Endothelial cell of umbilical vein (primary cell): ENCODE data around the gene CCDC15. TPM values are rescaled to one million over a fixed set of nuclear protein-coding genes. Genes with fewer than 3 reads are reported as not detected.

Experiments
- BruUV-seq: library from RNA; stranded (reverse); fragments of 400-500 nt; replicated peaks from 2 replicates; lab custom pipeline; 2021; lab: Mats Ljungman, UMichigan
- CTCF ChIA-PET: fragments of 300-600, 350-600 bp; sonication (Branson Sonifier 250); formaldehyde crosslinking; loops from one replicate; lab custom pipeline; 2021; ENCODE audit warnings: antibody characterized with exemption, inconsistent platforms; lab: Charles Lee
- POLR2A ChIA-PET: fragments of 300-600, 350-600 bp; sonication (Branson Sonifier 250); formaldehyde crosslinking; loops from one replicate; lab custom pipeline; 2021; ENCODE audit warnings: antibody characterized with exemption, inconsistent platforms; lab: Charles Lee
- DNase-seq: peaks from one replicate; pipeline ENCODE4 v3.0.0-alpha.2; 2011; ENCODE audit warnings: low read depth, low spot score
- FAIRE-seq: peaks from 2 replicates; lab custom pipeline; 2011; peaks lifted over from hg19 to GRCh38; lab: Jason Lieb, UNC
- H2AFZ ChIP-seq: 2 replicates; pipeline ENCODE4 v1.6.0; 2012; ENCODE audit warnings: low read depth, low read length, control low read depth, inconsistent platforms
- H3K27ac ChIP-seq: 2 replicates; pipeline ENCODE4 v1.5.1; 2011; ENCODE audit warnings: low read depth, mild to moderate bottlenecking, control low read depth, low read length, moderate library complexity; ENCODE audit not compliant: insufficient read depth
- H3K27me3 ChIP-seq, 2 experiments: 2 replicates each; pipeline versions ENCODE4 v1.6.0 to v1.6.1; 2011; ENCODE audit warnings: low read length in 2 of 2, mixed read lengths in 1 of 2; ENCODE audit not compliant: control insufficient read depth in 2 of 2, insufficient read depth in 2 of 2
- H3K36me3 ChIP-seq, 2 experiments: 2 replicates in 1 of 2; 3 replicates in 1 of 2; pipeline ENCODE4 v1.5.1; 2011; ENCODE audit warnings: low read length in 2 of 2, mild to moderate bottlenecking in 1 of 2, moderate library complexity in 1 of 2; ENCODE audit not compliant: control insufficient read depth in 2 of 2, insufficient read depth in 2 of 2; ENCODE audit errors: extremely low read depth in 1 of 2
- H3K4me1 ChIP-seq: 3 replicates; pipeline ENCODE4 v1.5.1; 2011; ENCODE audit warnings: mild to moderate bottlenecking, low read length; ENCODE audit not compliant: control insufficient read depth, insufficient read depth; ENCODE audit errors: extremely low read depth
- H3K4me2 ChIP-seq: 2 replicates; pipeline ENCODE4 v1.6.1; 2011; ENCODE audit warnings: low read length, control low read depth, mixed read lengths; ENCODE audit not compliant: insufficient read depth
- H3K4me3 ChIP-seq, 3 experiments: fragments of 200-600 bp in 1 of 3; sonication (generic), shearing (Covaris generic) in 1 of 3; replicated peaks in 1 of 3; 2 replicates each; pipeline ENCODE4 v1.5.1; 2011 to 2016; ENCODE audit warnings: control low read depth in 3 of 3, low read length in 3 of 3, mild to moderate bottlenecking in 2 of 3, inconsistent platforms in 1 of 3, low read depth in 1 of 3, moderate library complexity in 1 of 3; ENCODE audit not compliant: insufficient read depth in 1 of 3
- H3K79me2 ChIP-seq: 2 replicates; pipeline ENCODE4 v1.6.0; 2012; ENCODE audit warnings: low read length, inconsistent platforms; ENCODE audit not compliant: control insufficient read depth, insufficient read depth
- H3K9ac ChIP-seq: replicated peaks from 2 replicates; pipeline ENCODE3; 2011; ENCODE audit warnings: low read length, control low read depth; ENCODE audit not compliant: insufficient read depth; ENCODE audit errors: extremely low read depth
- H3K9me1 ChIP-seq: replicated peaks from 3 replicates; pipeline ENCODE4 v1.6.0; 2011; ENCODE audit warnings: mild to moderate bottlenecking, low read length; ENCODE audit not compliant: control insufficient read depth, insufficient read depth; ENCODE audit errors: extremely low read depth
- H3K9me3 ChIP-seq: replicated peaks from 2 replicates; pipeline ENCODE4 v1.5.1; 2012; ENCODE audit warnings: low read length, inconsistent platforms; ENCODE audit not compliant: control insufficient read depth, insufficient read depth
- H4K20me1 ChIP-seq: replicated peaks from 2 replicates; pipeline ENCODE3; 2011; ENCODE audit warnings: mild to moderate bottlenecking, low read length; ENCODE audit not compliant: control insufficient read depth, insufficient read depth; ENCODE audit errors: extremely low read depth
- EZH2 ChIP-seq: IDR thresholded peaks from 2 replicates; pipeline ENCODE4 v1.6.1; 2012; ENCODE audit warnings: borderline replicate concordance, low read depth, mild to moderate bottlenecking, moderate library complexity, low read length, inconsistent platforms; ENCODE audit not compliant: severe bottlenecking
- FOS ChIP-seq: IDR thresholded peaks from 2 replicates; pipeline ENCODE4 v1.6.1; 2011; ENCODE audit warnings: mild to moderate bottlenecking, low read length, moderate library complexity, borderline replicate concordance; ENCODE audit not compliant: insufficient read depth
- GATA2 ChIP-seq: IDR thresholded peaks from 2 replicates; pipeline ENCODE4 v1.7.0; 2011; ENCODE audit warnings: low read depth, mild to moderate bottlenecking, moderate library complexity, mixed read lengths, low read length; ENCODE audit not compliant: insufficient read length, insufficient read depth
- JUN ChIP-seq: IDR thresholded peaks from 2 replicates; pipeline ENCODE4 v1.6.1; 2011; ENCODE audit warnings: borderline replicate concordance, low read depth; ENCODE audit not compliant: insufficient read length, insufficient read depth
- MYC ChIP-seq: IDR thresholded peaks from one replicate; pipeline ENCODE4 v1.6.1; 2011; ENCODE audit warnings: mild to moderate bottlenecking, low read depth, low read length
- POLR2A ChIP-seq: IDR thresholded peaks from 2 replicates; pipeline ENCODE4 v1.6.1; 2012; ENCODE audit warnings: low read depth, mild to moderate bottlenecking, control low read depth, low read length
- POLR2AphosphoS5 ChIP-seq: IDR thresholded peaks from 2 replicates; pipeline ENCODE4 v1.6.1; 2012; ENCODE audit warnings: low read depth, mild to moderate bottlenecking, control low read depth, low read length, moderate library complexity; ENCODE audit not compliant: insufficient read depth
- dilution Hi-C: fragments of 300-500 bp; cut with MboI; formaldehyde crosslinking; loops from one replicate; pipeline ENCODE4 v1.15.0; 2019; ENCODE audit warnings: low sequenced_read_pairs; ENCODE audit not compliant: extremely low pct_ligation_motif_present
- intact Hi-C: fragments of 100-400 bp; cut with micrococcal nuclease; formaldehyde crosslinking; loops from one replicate; pipeline ENCODE4 v1.10.0; 2022
- polyA plus RNA-seq, 4 experiments: library from polyadenylated mRNA; depleted of rRNA in 3 of 4; stranded (reverse) in 3 of 4; unstranded in 1 of 4; fragments of >200 nt; gene quantifications; 2 replicates each; pipeline versions ENCODE4 v1.2.1 to v1.2.3, GENCODE V29; 2011 to 2012; ENCODE audit warnings: missing spikeins in 1 of 4
- total RNA-seq: library from RNA; stranded (reverse); gene quantifications from 2 replicates; pipeline ENCODE4 v1.2.3, GENCODE V29; 2021
- TF ChIP-seq, protein P1 (sequence below), 2 donors: IDR thresholded peaks; 1 replicate in 1 of 2; 2 replicates in 1 of 2; pipeline ENCODE4 v1.5.1; 2011; ENCODE audit warnings: low read length in 2 of 2, mild to moderate bottlenecking in 2 of 2, moderate library complexity in 2 of 2, control low read depth in 1 of 2, inconsistent platforms in 1 of 2, low read depth in 1 of 2; ENCODE audit not compliant: insufficient read depth in 1 of 2; ENCODE audit errors: extremely low read depth in 1 of 2
- TF ChIP-seq, protein P2 (sequence below): IDR thresholded peaks from 2 replicates; pipeline ENCODE4 v1.6.1; 2011; ENCODE audit not compliant: insufficient read depth, insufficient read length

Gene CCDC15
- total and polyA plus RNA-seq, 2 donors (not counting 3 experiments of a cell fraction or from before 2014, with no cell fraction given) = 0.75 to 3.8 TPM

DNA sequence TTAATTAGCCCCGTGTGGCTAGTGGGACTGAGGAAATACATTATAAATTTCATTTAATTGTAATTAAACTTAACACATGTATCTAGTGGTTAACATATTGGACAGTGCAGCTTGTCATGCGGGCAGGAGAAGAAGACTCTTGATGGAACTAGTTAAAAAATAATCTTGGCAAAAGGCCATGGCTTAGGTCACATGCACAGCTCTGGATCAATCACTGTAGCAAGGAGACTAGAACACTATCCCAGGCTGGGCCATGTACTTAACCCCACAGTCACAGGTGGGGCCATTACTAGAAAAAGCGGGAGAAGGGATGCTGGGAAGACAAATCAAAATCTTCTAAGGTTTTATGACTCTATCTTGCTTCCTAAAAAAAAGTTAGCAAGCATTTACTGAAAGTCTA lies 9.4 kb upstream of the CCDC15 start:
- H3K79me2 ChIP-seq = no peaks in the 10 kb centered on the region
- no peak overlapping the region for H3K4me2 ChIP-seq
- no peak for FAIRE-seq
- POLR2A ChIA-PET = no interaction called here
- CTCF ChIA-PET = interaction anchor here (1.0 to 2.2 kb wide), 4 partner anchors 10 to 68 kb away, joined by 3 to 12 read pairs (median 8); no protein-coding TSS in a partner anchor
- BruUV-seq = no TSS peak
- TF ChIP-seq MYC (no peak), GATA2 (no peak), POLR2AphosphoS5 (no peak), EZH2 (no peak), JUN (no peak), POLR2A (no peak), FOS (no peak)
- TF ChIP-seq, protein P1, sequence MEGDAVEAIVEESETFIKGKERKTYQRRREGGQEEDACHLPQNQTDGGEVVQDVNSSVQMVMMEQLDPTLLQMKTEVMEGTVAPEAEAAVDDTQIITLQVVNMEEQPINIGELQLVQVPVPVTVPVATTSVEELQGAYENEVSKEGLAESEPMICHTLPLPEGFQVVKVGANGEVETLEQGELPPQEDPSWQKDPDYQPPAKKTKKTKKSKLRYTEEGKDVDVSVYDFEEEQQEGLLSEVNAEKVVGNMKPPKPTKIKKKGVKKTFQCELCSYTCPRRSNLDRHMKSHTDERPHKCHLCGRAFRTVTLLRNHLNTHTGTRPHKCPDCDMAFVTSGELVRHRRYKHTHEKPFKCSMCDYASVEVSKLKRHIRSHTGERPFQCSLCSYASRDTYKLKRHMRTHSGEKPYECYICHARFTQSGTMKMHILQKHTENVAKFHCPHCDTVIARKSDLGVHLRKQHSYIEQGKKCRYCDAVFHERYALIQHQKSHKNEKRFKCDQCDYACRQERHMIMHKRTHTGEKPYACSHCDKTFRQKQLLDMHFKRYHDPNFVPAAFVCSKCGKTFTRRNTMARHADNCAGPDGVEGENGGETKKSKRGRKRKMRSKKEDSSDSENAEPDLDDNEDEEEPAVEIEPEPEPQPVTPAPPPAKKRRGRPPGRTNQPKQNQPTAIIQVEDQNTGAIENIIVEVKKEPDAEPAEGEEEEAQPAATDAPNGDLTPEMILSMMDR (IDR thresholded peaks at IDR 0.05; ENCODE audit: extremely low read depth in 1 of 2, insufficient read depth in 1 of 2, low read depth in 1 of 2, low read length in 2 of 2) = no peak
- TF ChIP-seq, protein P2, sequence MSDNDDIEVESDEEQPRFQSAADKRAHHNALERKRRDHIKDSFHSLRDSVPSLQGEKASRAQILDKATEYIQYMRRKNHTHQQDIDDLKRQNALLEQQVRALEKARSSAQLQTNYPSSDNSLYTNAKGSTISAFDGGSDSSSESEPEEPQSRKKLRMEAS = no peak
- no peaks in the 10 kb centered on the region for H3K9me1 ChIP-seq
- dilution Hi-C loops = no loop called here
- no peaks in the 10 kb centered on the region for H3K4me1 ChIP-seq
- no peak overlapping the region for H3K9ac ChIP-seq
- no peak overlapping the region for H3K4me3 ChIP-seq
- intact Hi-C loops = no loop called here
- DNase-seq = no peak
- no peaks in the 10 kb centered on the region for H3K36me3 ChIP-seq
- no peak overlapping the region for H3K27ac ChIP-seq
- no peaks in the 10 kb centered on the region for H3K27me3 ChIP-seq
- H2AFZ ChIP-seq = no peak overlapping the region
- H3K9me3 ChIP-seq = no peaks in the 10 kb centered on the region
- H4K20me1 ChIP-seq = no peaks in the 10 kb centered on the region
